Stomach (tissue), 9 donors: Measurements from ENCODE around the gene IGSF21. TPM values are rescaled to one million over a fixed set of nuclear protein-coding genes. Genes with fewer than 3 reads are reported as not detected.

Source experiments
- DNase-seq, 2 donors: peaks; one replicate each; pipeline versions ENCODE4 v3.0.0 to v3.0.0-alpha.2; 2013 to 2019
- H3K27ac ChIP-seq, 5 donors: fragments of 200-600 bp in 4 of 5; sonication (generic) in 4 of 5; one replicate each; pipeline ENCODE4 v1.5.1; 2013 to 2019; ENCODE audit warnings: mild to moderate bottlenecking in 1 of 5, moderate library complexity in 1 of 5
- H3K27me3 ChIP-seq, 3 donors: fragments of 200-600 bp; sonication (generic); one replicate each; pipeline ENCODE4 v1.5.1; 2017 to 2019; ENCODE audit warnings: mixed run types in 1 of 3
- H3K36me3 ChIP-seq, 4 donors: fragments of 200-600 bp; sonication (generic); 1 replicate in 3 of 4; 2 replicates in 1 of 4; pipeline ENCODE4 v1.5.1; 2016 to 2019
- H3K4me1 ChIP-seq, 4 donors: fragments of 200-600 bp; sonication (generic); one replicate each; pipeline ENCODE4 v1.5.1; 2016 to 2019
- H3K4me3 ChIP-seq, 4 donors: fragments of 200-600 bp; sonication (generic) in 3 of 4; one replicate each; pipeline ENCODE4 v1.5.1; 2016 to 2019; ENCODE audit warnings: mild to moderate bottlenecking in 1 of 4
- H3K9me3 ChIP-seq, 4 donors: fragments of 200-600 bp; sonication (generic); one replicate each; pipeline ENCODE4 v1.5.1; 2016 to 2019
- EP300 ChIP-seq: sonication (generic); formaldehyde crosslinking; IDR thresholded peaks from one replicate; pipeline ENCODE4 v1.6.1; 2017; ENCODE audit warnings: antibody characterized with exemption
- POLR2A ChIP-seq, 4 donors: fragments of 450-650 bp; IDR thresholded peaks; one replicate each; pipeline ENCODE4 v1.6.1; 2016; ENCODE audit warnings: antibody characterized with exemption in 4 of 4, control low read depth in 2 of 4, mild to moderate bottlenecking in 1 of 4, moderate library complexity in 1 of 4
- POLR2AphosphoS5 ChIP-seq, 3 donors: sonication (generic); formaldehyde crosslinking; IDR thresholded peaks; one replicate each; pipeline ENCODE4 v1.6.1; 2016; ENCODE audit warnings: antibody characterized with exemption in 3 of 3
- WGBS, 5 donors: extraction: QIAGEN DNeasy Blood & Tissue Kit in 3 of 5; methylation state at CpG; one replicate each; pipeline versions ENCODE4 v1.1.5 to v1.1.7; 2013 to 2018; 5-methylcytosine and 5-hydroxymethylcytosine counted together
- intact Hi-C: fragments of 100-400 bp; cut with DNase I; formaldehyde crosslinking; loops from one replicate; pipeline ENCODE4 v1.15.1; 2023; ENCODE audit warnings: low total_unique reads
- polyA plus RNA-seq, 3 donors: library from polyadenylated mRNA; stranded (reverse); fragments of 200-250 nt; gene quantifications; one replicate each; pipeline ENCODE4 v1.2.3, GENCODE V29; 2013
- total RNA-seq, 5 donors: library from RNA; depleted of rRNA; stranded (reverse); fragments of >200 nt; gene quantifications; one replicate each; pipeline versions ENCODE4 v1.1.0 to v1.2.3, GENCODE V29; 2014 to 2016
- TF ChIP-seq, protein P1 (sequence below), 7 experiments: fragments of 450-650 bp in 4 of 7; fragments of 200-600 bp in 3 of 7; sonication (generic) in 3 of 7; IDR thresholded peaks; one replicate each; pipeline ENCODE4 v1.5.1; 2016 to 2019; ENCODE audit warnings: antibody characterized with exemption in 7 of 7, control low read depth in 2 of 7, mild to moderate bottlenecking in 1 of 7
- donor health status: healthy with polysubstance abuse.
- donor health status: Bipolar disorder and iron deficiency.
- donor health status: healthy.

The IGSF21 gene
- total and polyA plus RNA-seq, 8 donors, result 0.25 to 2.0 (median 1.1) TPM; not detected in 3

DNA sequence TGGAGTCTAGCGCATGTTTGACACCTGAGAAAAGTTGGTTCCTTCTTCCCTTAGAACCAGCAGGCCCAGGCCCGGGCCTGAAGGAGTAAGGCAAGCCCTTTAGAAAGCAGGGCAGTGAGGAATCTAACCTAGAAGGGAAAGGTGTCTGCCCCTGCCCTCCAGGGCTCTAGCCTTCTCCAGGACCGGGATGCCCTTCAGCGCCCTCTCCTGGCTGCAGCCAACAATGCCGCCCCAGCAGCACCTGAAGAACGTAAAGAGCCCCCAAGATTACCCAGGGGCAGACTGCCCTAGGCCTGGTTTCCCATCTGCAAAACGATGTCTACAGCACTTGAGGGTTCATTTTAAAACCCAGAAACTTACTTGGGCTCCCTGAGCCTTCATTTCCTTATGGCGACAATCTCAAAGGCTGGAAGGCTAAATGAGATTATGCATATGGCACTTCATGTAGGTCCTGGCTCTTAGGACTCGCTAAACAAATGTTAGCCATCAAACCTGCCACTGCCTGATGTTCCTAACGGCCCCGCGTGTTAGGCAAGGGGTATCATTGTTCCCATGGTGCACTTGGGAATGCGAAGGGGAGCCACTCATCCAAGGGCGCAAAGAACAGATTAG is 266.4 kb downstream of the IGSF21 start:
- no peaks in the 10 kb centered on the region for H3K36me3 ChIP-seq
- H3K27ac ChIP-seq, result no peak overlapping the region
- no peak overlapping the region for H3K4me3 ChIP-seq
- no peak for TF ChIP-seq POLR2AphosphoS5 (IDR thresholded peaks at IDR 0.05)
- TF ChIP-seq, protein P1, sequence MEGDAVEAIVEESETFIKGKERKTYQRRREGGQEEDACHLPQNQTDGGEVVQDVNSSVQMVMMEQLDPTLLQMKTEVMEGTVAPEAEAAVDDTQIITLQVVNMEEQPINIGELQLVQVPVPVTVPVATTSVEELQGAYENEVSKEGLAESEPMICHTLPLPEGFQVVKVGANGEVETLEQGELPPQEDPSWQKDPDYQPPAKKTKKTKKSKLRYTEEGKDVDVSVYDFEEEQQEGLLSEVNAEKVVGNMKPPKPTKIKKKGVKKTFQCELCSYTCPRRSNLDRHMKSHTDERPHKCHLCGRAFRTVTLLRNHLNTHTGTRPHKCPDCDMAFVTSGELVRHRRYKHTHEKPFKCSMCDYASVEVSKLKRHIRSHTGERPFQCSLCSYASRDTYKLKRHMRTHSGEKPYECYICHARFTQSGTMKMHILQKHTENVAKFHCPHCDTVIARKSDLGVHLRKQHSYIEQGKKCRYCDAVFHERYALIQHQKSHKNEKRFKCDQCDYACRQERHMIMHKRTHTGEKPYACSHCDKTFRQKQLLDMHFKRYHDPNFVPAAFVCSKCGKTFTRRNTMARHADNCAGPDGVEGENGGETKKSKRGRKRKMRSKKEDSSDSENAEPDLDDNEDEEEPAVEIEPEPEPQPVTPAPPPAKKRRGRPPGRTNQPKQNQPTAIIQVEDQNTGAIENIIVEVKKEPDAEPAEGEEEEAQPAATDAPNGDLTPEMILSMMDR (IDR thresholded peaks at IDR 0.05), result peak in 2 of 7 experiments; percentile 12 to 13
- H3K4me1 ChIP-seq, result no peaks in the 10 kb centered on the region
- intact Hi-C loops, result no loop called here
- peaks cover 0 to 1% (median 0%) of the 10 kb centered on the region in 4 donors for H3K9me3 ChIP-seq
- peaks cover 0 to 18% (median 0%) of the 10 kb centered on the region in 3 donors for H3K27me3 ChIP-seq
- DNase-seq, result no peak
- WGBS, 5 donors, result 46 to 57% (median 50%) methylated on average over 14 of the region's 14 CpGs

- Histone ChIP-seq H3K36me3 (no peaks in the 10 kb centered on the region), H3K27ac (no peak overlapping the region), H3K4me3 (no peak overlapping the region), H3K9me3 (peaks cover 0 to 14% (median 12%) of the 10 kb centered on the region in 4 donors), H3K4me1 (no peaks in the 10 kb centered on the region), H3K27me3 (peaks cover 0 to 18% (median 0%) of the 10 kb centered on the region in 3 donors)
- intact Hi-C loops, result no loop called here
- TF ChIP-seq EP300, result no peak
- no peak for TF ChIP-seq POLR2A (IDR thresholded peaks at IDR 0.05)
- WGBS, 5 donors, result 85 to 93% (median 92%) methylated on average over 24 of the region's 24 CpGs
- DNase-seq, result no peak
Observed at GRCh38 chr1:18376661-18377060, 269.1 kb downstream of the IGSF21 start.

GRCh38 chr1:18380288-18380687 is 272.7 kb downstream of the IGSF21 start:
- TF ChIP-seq POLR2AphosphoS5 (IDR thresholded peaks at IDR 0.05) (no peak), POLR2A (IDR thresholded peaks at IDR 0.05) (no peak), EP300 (no peak)
- TF ChIP-seq, protein P1 (IDR thresholded peaks at IDR 0.05), result no peak
- H3K4me3 ChIP-seq, result no peak overlapping the region
- H3K27ac ChIP-seq, result no peak overlapping the region
- H3K4me1 ChIP-seq, result no peaks in the 10 kb centered on the region
- H3K9me3 ChIP-seq, result peaks cover 0 to 14% (median 12%) of the 10 kb centered on the region in 4 donors
- no peaks in the 10 kb centered on the region for H3K36me3 ChIP-seq
- intact Hi-C loops, result no loop called here
- peaks cover 0 to 35% (median 0%) of the 10 kb centered on the region in 3 donors for H3K27me3 ChIP-seq
- no peak for DNase-seq

- WGBS, 5 donors, result 48 to 65% (median 59%) methylated on average over 5 of the region's 5 CpGs
- TF ChIP-seq EP300 (no peak), POLR2AphosphoS5 (IDR thresholded peaks at IDR 0.05) (no peak), POLR2A (IDR thresholded peaks at IDR 0.05) (no peak)
- TF ChIP-seq, protein P1 (IDR thresholded peaks at IDR 0.05), result no peak
- Histone ChIP-seq H3K9me3 (peaks cover 0 to 13% (median 11%) of the 10 kb centered on the region in 4 donors), H3K27ac (no peak overlapping the region), H3K27me3 (peaks cover 0 to 20% (median 0%) of the 10 kb centered on the region in 3 donors), H3K4me3 (no peak overlapping the region), H3K4me1 (no peaks in the 10 kb centered on the region), H3K36me3 (no peaks in the 10 kb centered on the region)
- DNase-seq, result peak in 1 of 2 donors; percentile 20
- intact Hi-C loops, result no loop called here
Observed at GRCh38 chr1:18384059-18384458, 276.5 kb downstream of the IGSF21 start.

- Histone ChIP-seq H3K9me3 (peaks cover 0 to 11% (median 9%) of the 10 kb centered on the region in 4 donors), H3K4me3 (no peak overlapping the region), H3K27ac (no peak overlapping the region), H3K4me1 (no peaks in the 10 kb centered on the region), H3K36me3 (no peaks in the 10 kb centered on the region), H3K27me3 (peaks cover 0 to 20% (median 0%) of the 10 kb centered on the region in 3 donors)
- WGBS, 5 donors, result 6 to 30% (median 17%) methylated on average over 2 of the region's 2 CpGs
- TF ChIP-seq POLR2AphosphoS5 (IDR thresholded peaks at IDR 0.05) (no peak), EP300 (no peak), POLR2A (IDR thresholded peaks at IDR 0.05) (no peak)
- TF ChIP-seq, protein P1 (IDR thresholded peaks at IDR 0.05), result no peak
- peak in 1 of 2 donors; percentile 77 for DNase-seq
- intact Hi-C loops, result no loop called here
Observed at GRCh38 chr1:18384471-18384870, 276.9 kb downstream of the IGSF21 start.
